ENCODE data around the gene ZNF782.
"Not testable (repeated sequence)": the region's sequence is repeated elsewhere in the genome, so short reads cannot be mapped to it uniquely, and the experiment has no call there.

Gene ZNF782

DNA sequence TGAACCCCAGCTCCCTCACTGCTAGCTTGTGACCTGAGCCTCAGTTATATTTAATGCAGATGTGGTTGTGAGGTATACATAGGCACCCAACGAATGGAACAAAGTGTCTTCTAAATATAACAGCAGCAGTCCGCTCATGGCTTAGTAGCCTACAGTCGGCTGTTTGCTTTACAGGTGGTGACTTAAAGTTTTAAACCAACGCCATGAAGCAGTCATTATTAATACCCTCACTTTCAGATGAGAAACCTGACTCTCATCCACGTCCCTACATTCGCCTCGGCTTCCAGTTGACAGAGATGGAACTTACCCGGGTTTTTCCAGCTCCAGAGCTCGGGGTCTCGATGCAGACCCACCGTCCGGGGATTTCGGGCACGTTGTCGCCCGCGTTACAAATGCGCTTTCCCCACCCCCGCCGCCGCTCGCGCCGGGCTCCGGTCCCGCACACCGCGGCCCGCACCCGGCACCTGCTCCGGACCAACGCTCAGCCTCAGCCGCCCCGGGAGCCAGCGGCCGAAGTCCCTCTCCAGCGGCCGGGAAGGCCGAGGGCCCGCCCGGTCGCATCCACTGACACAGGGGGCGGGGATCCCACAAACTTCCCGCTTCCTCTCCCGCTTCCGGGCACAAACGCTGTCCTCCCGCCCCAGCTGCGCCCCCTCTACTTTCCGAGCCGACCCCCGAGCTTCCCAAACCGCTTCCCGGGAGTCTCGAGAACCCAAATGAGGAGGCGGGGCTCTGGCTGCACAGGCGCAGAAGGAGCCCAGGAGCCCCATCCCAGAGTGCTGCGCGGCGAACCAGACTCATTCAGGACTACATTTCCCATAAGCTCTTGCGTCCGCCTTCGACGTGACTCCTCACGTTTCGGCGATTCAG, at the start of gene ZNF782:
TSS of gene ZNF782 (minus strand) at position 734 of the 870 bp plus-strand sequence. CDS start 2,553 bp downstream, outside the sequence.
- DNase-seq: peak; percentile 94

DNA sequence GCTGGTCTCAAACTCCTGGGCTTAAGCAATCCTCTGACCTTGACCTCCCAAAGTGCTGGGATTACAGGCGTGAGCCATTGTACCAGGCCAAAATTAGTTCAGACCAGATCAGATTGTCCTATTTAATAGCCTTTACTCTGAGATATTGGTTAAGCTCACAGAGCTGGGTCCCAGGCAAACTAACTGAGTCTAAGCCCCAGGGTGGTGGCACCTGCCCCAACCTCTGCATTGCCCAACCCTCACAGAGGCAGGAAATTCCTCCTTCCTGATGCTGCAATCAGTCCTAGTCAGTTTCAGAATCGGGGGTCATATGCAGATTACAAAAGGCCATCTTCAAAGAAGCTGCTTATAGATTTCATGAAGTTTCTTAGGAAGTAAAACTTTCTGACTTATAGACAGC, 45.7 kb upstream of the ZNF782 start:
- DNase-seq: not testable (repeated sequence)

DNA sequence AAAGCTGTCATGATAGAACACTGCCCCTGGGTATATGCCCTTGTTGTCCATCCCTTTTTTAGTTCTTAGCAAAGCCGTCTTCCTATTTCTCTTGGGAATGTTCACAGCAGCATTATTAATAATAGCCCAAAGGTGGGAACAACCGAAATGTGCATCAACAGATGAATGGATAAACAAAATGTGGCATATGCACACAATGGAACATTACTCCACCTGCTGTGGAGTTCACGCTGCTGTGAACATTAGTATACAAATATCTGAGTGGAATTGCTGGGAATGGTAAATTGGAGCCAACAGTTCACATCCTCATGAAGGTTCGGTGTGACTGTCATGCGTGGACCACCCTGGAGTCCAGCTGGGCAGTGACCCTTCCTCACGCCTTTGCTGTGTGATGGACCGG, 37.8 kb upstream of the ZNF782 start:
- no peak for DNase-seq

DNA sequence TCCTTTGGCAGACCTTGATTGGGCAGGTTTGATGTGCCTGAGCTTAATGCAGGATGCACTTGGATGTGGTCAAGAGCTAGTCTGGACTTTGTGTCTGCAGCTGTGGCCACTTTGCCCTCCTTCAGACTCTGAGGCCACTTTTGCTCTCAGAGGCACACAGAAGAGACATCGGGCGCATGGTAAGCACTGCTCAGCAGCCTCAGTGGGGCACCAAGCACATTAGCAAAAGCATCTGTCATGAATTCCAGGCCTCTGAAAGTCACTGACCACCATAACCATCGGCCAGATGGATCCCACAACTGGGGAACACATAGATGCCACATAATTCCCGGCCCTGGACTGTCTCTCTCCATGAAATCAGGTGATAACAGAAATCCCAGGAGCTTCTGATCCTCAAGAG, 34.3 kb upstream of the ZNF782 start:
- DNase-seq: no peak

DNA sequence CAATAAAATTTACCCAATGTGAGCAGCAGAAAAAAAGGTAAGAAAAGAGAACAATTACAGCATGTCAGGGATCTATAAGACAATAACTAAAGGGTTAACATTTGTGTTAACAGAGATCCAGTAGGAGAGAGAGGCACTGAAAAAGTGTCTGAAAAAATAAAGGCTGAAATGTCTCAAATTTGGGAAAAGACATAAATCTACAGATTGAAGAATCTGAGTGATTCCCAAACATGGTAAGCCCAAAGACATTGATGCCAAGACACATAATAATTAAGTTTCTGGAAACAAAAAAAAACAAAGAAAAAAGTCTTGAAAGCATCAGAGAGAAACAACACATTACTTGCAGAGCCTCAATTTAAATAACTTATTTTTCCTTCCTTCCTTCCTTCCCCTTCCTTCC, 31.1 kb upstream of the ZNF782 start:
- DNase-seq: no peak

DNA sequence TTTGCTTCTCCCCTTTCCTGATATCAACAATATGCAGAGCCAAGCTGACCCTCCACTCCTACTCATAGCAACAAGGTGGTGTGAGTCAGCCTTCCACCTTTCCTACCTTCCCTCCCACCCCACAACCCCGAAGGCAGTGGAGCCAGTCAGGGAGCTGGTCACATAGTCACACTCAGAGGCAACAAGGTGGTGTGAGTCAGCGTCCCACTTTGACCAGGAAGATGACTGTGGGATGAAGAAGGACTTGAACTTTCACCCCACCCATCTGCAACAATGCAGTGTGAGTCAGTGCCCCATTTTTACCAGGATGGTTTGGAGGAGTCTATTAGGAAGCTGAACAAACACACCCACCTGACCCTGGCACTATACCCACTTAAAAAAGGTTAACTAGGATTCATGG, 30.1 kb upstream of the ZNF782 start:
- no peak for DNase-seq

DNA sequence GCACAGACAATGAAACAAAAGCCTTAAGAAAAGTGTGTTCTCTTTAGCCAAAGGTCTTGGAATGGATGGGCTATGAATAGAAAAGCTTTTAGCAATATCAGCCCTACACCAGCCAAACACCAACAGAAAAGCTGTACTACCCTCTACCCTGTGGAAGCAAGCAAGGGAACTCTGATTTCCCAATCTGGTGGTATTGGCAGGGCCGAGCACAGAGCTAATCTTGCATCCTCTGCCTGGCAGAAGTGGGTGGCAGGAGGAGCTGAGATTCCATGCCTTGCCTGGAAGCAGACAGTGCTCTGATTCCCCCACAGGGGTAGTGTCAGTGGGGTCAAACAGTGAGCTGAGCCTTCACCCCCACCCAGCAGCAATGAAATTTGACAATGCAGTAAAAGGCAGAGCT, 29.6 kb upstream of the ZNF782 start:
- DNase-seq: no peak

DNA sequence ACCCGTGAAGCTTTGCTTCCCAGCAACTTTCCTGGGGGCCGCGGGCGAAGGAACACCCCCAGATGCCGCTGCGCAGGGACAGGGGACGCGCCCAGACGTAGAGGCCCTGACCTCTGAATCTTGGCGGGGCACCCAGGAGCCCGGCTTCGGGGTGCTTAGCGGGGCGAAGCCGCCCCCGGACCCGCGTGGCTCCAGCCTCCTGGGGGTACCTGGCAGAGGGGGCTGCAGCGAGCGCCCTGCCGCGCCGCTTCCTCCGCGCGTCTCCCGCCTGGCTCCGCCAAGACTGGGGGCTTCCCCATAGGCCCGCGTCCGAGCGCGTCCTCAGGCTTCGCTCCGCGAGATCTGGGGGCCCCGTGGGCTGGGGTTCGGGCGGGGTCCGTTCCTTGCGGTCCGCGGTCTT, 23.0 kb upstream of the ZNF782 start:
- DNase-seq: no peak

DNA sequence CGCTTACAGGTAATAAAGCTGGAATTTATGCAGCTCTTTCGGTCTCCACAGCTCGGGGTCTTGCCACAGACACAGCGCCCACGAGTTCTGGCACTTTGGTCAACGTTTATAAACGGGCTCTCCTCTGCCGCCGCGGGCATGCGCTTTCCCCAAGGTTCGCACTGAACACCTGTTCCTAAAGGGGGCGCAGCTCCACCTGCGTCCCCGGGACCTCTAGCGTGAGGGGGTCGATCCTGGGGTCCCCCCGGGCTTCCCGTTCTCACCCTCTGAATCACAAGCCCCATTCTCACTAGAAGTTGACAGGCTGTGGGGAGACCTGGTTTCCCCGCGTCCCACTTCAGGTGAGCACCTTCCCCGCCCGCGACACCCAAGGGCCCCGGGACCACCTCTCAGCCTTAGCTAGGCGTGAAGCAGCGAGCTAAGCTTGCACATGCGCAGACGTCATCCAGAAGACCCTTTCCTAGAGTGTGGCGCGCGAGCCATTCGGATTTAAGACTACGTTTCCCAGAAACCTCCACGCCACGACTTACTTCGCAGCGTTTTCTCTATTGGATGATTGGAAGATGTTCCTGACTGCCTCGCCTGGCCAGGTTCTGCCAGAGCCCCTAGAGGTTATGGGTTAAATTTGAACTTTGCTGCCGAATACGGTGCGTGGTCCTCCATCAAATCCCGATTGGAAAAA, 21.3 kb upstream of the ZNF782 start:
- DNase-seq: peak; percentile 96

DNA sequence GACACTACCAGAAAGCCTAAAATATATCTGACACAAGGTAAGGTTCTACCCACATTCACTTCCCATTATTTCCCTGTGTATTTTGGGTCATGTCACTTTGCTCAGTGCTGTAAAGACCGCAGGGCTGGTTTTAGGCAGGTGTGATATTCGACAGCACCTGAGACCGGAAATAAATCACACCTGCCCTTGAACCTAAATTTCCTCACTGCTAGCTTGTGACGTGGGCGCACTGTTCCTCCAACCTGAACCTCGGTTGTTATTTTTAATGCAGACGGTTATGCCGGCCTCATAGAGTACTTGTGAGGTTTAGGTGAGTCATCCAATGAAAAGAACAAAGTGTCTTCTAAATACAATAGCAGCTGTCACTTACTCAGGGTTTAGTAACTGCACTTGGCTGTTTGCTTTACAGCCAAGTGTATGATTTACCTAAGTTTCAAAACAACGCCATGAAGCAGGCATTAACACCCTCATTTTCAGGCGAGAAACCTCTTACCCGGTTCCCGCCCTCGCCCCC, 20.7 kb upstream of the ZNF782 start:
- DNase-seq: no peak

DNA sequence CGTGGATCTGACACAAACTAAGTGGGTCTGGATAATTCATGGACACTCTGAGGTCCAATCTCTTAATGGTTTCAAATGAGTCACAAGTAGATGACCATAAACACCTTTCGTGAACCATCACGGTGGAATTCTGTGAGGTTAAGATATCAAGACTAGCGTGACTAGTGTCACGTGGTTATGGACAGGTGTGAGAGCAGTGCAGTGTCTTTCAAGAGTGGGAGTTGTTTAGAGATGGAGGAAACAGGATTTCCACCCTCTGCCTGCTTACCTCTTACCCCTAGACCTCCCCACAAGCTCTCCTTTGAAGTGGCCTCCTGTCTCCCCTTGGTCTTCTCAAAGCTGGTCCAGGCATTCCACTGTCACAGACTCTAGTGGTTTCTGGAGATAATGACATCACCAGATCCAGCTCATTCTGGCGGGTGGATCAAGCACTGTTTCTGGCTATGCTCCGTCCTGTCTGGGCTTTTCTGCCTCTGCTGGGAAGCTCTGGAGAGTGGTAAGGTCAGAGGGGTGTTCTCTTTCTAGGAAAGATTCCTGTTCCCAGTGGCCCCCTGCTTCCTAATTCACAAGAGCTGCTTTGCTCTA, 20.0 kb upstream of the ZNF782 start:
- DNase-seq: no peak

DNA sequence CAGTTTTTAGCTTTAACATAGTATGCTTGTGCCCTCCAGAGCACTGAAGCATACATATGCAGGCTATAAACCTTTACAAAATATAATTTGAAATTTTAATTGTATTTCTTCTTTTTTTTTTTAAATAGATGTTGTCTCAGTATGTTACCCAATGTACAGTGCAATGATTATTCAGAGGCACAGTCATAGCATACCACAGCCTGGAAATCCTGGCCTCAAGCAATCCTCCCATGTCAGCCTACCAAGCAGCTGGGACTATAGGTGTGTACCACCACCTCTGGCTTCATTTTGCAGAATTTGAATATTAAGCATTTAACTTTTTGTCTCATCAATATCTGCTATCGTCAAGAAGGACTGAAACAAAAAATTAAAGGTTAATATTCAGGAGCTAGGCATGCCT, 16.9 kb upstream of the ZNF782 start:
- no peak for DNase-seq

DNA sequence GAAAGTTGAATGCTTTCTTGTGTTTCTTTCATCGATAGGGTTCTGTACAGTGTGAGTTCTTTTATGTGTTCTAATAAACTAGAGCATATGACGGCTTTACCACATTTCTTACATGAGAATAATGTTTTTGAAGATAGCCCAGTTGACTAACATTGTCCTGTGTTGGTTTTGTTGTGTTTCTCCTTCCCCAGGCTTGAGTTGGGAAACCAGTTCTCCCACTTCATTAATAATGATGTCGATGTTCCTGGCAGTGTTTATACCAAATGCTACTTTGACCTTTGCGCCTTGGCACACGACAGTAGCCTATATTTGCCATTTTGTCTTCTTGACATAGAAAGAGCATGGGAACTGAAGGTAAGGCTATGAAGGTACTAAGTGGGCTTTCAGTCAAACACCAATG, 14.4 kb upstream of the ZNF782 start:
- DNase-seq: no peak

DNA sequence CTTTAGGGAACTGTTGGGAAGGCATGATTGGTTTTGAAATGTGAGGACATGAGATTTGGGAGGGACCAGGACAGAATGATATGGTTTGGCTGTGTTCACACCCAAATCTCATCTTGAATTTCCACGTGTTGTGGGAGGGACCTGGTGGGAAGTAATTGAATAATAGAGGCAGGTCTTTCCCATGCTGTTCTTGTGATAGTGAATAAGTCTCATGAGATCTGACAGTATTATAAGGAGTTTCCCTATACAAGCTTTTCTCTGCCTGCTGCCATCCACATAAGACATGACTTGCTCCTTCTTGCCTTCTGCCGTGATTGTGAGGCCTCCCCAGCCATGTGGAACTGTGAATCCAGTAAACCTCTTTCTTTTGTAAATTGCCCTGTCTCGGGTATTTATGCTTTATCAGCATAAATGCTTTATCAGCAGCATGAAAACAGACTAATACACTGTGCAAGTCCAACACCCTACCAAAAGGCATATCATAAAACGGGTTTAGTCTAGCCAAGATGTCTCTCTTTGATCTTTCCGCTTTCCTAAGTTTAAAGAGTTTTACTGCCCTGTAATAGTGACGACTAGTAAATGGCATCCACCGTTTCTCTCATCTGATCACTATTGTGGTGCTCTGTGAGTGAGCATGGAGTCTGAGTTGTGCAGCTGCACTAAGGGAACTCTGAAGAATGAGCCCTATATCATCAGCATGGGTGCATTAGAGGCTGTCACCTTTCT, 12.9 kb upstream of the ZNF782 start:
- no peak for DNase-seq

DNA sequence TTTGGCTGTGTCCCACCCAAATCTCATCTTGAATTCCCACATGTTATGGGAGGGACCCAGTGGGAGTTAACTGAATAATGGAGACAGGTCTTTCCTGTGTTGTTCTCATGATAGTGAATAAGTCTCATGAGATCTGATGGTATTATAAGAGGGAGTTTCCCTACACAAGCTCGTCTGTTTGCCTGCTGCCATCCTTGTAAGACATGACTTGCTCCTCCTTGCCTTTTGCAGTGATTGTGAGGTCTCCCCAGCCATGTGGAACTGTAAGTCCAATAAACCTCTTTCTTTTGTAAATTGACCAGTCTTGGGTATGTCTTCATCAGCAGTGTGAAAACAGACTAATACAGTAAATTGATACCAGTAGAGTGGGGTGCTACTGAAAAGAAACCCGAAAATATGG, 10.9 kb upstream of the ZNF782 start:
- not testable (repeated sequence) for DNase-seq

DNA sequence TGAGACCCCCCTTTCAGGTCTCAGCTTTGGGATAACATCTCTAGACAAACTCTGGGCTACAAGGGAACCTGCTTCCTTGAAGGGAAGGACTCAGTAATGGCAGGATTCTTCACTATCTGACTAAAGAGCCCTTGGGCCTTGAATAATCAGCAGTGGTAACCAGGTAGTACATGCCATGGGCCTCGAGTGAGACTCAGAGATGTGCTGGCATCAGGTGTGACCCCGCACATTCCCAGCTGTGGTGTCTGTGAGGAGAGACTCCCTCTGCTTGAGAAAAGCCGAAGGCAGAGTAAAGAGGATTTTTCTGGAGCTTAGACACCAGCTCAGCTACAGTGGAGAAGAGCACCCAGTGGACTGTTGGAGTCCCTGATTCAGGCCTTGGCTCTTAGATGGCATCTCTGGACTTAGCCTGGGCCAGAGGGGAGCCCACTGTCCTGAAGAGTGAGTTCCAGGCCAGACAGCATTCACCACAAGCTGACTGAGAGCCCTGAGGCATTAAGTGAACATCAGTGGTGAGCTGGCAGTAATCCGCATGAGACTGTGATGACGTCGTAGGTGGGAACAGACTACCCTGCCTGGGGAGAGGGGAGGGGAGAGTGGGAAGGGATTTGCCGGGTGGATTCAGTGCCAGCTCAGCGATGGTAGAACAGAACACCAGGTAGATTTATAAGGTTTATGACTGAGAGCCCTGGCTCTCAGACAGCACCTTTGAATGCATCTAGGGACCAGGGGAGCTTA, 5.3 kb upstream of the ZNF782 start:
- DNase-seq: no peak

DNA sequence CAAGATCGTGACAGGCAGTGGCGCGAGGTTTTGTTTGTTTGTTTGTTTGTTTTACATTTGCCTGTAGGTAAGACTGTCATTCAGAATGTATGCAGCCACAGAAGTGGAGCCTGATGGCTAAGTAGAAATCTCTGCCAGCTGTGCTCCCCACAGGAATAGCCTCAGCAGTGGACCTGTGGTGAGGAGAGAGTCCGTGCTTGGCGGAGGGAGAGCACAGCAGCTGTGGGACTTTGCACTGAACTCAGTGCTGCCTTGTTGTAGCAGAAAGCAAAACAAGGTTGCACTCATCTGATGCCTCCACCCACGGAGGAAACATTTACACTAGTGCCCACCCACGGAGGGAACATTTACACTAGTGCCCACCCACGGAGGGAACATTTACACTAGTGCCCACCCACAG, 4.4 kb upstream of the ZNF782 start:
- DNase-seq: no peak

DNA sequence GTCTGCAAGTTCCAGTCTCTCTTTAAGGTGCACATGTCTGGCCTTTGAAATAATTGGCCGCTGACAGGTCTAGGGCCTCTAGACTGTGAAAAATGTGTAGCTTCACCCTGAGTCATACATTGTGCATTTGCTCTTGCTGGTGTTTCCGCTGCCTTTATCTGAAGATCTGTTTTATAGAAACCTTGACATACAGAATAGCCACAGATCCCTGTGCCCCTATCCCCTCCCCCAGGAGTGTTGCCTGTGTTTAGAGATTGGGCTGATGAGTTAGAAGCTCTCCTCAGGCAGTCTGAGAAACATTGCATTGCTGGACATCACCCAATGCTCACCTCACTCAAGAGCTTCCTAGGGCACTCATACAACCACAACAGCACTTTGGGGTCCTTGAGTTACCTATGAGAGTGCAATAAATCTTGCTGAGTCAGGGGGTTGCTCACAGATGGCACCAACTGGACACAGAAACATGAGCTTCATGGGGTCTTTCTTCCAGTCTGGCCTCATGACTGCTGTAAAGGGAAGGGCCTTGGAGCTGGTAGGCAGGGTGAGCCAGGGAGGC, 3.8 kb upstream of the ZNF782 start:
- DNase-seq: no peak

DNA sequence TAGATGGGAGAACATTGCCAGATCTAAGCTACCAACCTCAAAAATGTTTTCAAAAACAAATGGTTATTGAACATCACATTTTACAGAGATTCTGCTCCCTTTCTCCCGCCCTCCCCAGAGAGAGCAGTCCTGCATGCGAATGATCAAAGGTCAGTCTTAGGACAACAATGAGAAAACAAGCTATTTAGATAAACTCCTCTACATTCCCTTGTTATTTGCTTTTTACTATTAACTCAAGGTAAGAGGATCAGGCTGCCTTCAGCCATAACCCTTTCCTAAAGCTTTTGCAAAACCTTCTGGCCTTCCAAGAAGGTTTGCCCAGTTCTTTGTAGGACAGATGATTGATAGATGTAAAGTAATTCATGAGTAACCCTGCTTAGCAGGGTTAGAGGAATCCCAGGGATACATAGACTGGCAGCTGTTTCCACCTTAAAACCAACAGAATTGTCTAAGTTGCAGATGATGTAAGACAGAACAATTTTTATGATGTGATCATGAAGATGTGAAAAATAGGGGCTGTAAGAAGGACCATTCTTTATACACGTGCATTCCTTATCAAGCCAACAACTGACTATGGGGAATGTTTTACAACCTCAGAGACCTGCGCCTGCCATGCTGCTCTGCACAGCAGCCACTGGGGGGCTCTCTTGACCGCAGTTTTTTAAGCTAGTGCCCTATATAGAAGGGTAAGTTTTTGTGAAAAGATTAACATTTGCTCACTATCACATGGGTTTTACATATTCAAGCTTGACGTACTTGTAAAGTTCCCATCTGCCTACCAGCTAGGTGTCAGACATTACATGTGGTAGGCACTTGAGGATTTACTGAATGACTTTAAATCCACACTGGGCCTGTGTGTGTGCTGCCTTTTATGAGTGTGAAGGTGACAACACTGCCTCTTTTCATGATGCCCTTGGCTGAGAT, 2.3 kb upstream of the ZNF782 start:
- DNase-seq: peak; percentile 26

DNA sequence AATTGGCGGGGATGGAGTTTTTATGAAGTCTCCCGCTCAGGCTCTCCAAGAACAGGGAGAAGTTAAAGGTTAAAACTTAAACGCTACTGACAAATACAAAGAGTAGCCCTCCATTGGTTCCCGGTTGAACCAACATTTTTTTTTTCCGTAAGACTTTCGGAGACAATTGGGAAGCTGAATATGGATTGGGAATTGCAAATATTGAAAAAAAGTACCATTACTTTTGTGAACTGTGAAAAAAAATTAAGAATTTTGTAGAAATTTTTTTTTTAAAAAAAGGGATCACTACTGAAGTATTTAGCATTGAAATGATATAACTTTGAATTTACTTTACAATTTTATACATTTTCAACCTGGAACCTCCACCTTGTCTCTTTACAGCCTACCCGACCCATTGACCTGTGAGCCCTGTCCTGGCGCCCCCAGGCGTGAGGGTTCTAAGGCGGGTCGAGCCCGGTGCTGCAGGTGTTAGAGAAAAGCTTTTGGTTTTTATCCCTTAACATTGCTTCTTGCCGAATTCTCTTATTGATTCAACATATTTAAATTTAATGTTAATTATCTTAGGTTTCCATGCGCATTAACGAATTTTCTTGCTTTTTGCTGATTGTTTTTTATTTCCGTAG, 448 bp upstream of the ZNF782 start:
- DNase-seq: no peak
